GM23338 (cell line): ENCODE data around the gene RHO. TPM values are rescaled to one million over a fixed set of nuclear protein-coding genes. Genes with fewer than 3 reads are reported as not detected.
A peak's percentile ranks its signal among the peaks of the same experiment; 100 is the strongest.

ENCODE experiments used
- ATAC-seq: fragments of 200-7000 bp; cut with Tn5 transposase; 3 replicates; pipeline ENCODE4 v1.9.1; 2020
- DNase-seq: peaks from one replicate; pipeline ENCODE4 v3.0.0-alpha.2; 2015; ENCODE audit warnings: low spot score
- H2AFZ ChIP-seq: fragments of 200-600 bp; sonication (generic); 2 replicates; pipeline ENCODE4 v1.8.0; 2016; ENCODE audit warnings: antibody characterized with exemption, mild to moderate bottlenecking, moderate library complexity
- H3F3A ChIP-seq: fragments of 200-600 bp; sonication (generic); replicated peaks from 2 replicates; pipeline ENCODE4 v1.8.0; 2017; ENCODE audit warnings: antibody characterized with exemption, mixed run types, low read depth
- H3K27ac ChIP-seq: fragments of 200-600 bp; sonication (generic); 2 replicates; pipeline ENCODE4 v1.6.1; 2016; ENCODE audit warnings: low read depth
- H3K27me3 ChIP-seq: fragments of 200-600 bp; sonication (generic); 2 replicates; pipeline ENCODE4 v1.8.0; 2016; ENCODE audit warnings: mild to moderate bottlenecking, mixed run types, moderate library complexity; ENCODE audit not compliant: insufficient read depth
- H3K36me3 ChIP-seq: fragments of 200-600 bp; sonication (generic); 2 replicates; pipeline ENCODE4 v1.8.0; 2016; ENCODE audit warnings: mild to moderate bottlenecking; ENCODE audit not compliant: insufficient read depth
- H3K4me1 ChIP-seq: fragments of 200-600 bp; sonication (generic); 2 replicates; pipeline ENCODE4 v1.8.0; 2016; ENCODE audit warnings: mild to moderate bottlenecking, moderate library complexity; ENCODE audit not compliant: insufficient read depth
- H3K4me2 ChIP-seq: fragments of 200-600 bp; sonication (generic); 2 replicates; pipeline ENCODE4 v1.7.1; 2017; ENCODE audit warnings: mixed run types
- H3K4me3 ChIP-seq: fragments of 200-600 bp; sonication (generic); 2 replicates; pipeline ENCODE4 v1.6.1; 2016; ENCODE audit warnings: mixed run types
- H3K79me2 ChIP-seq: fragments of 200-600 bp; sonication (generic); replicated peaks from 2 replicates; pipeline ENCODE4 v1.8.0; 2017; ENCODE audit warnings: mild to moderate bottlenecking; ENCODE audit not compliant: insufficient read depth
- H3K9me2 ChIP-seq: fragments of 200-600 bp; sonication (generic); 2 replicates; pipeline ENCODE4 v1.8.0; 2017; ENCODE audit not compliant: insufficient read depth
- H4K20me1 ChIP-seq: fragments of 200-600 bp; sonication (generic); replicated peaks from 2 replicates; pipeline ENCODE4 v1.8.0; 2017; ENCODE audit warnings: mild to moderate bottlenecking; ENCODE audit not compliant: insufficient read depth
- H3K27ac Mint-ChIP-seq: 2 replicates; pipeline ENCODE4 v1.8.0; 2020; ENCODE audit warnings: inconsistent platforms, mild to moderate bottlenecking, moderate library complexity, mixed read lengths
- H3K27me3 Mint-ChIP-seq: 3 replicates; pipeline ENCODE4 v1.8.0; 2022; ENCODE audit warnings: low read depth, mild to moderate bottlenecking, moderate library complexity, mixed read lengths, inconsistent platforms; ENCODE audit not compliant: insufficient read depth, poor library complexity
- H3K36me3 Mint-ChIP-seq: 3 replicates; pipeline ENCODE4 v1.8.0; 2021; ENCODE audit warnings: low read depth, mild to moderate bottlenecking, inconsistent platforms, moderate library complexity, mixed read lengths
- H3K4me1 Mint-ChIP-seq: 3 replicates; pipeline ENCODE4 v1.8.0; 2020; ENCODE audit warnings: mild to moderate bottlenecking, inconsistent platforms, mixed read lengths
- H3K4me3 Mint-ChIP-seq: 3 replicates; pipeline ENCODE4 v1.8.0; 2021; ENCODE audit warnings: moderate library complexity, mild to moderate bottlenecking, inconsistent platforms, mixed read lengths
- H3K9me3 Mint-ChIP-seq: 3 replicates; pipeline ENCODE4 v1.8.0; 2020; ENCODE audit warnings: moderate library complexity, mild to moderate bottlenecking, inconsistent platforms, mixed read lengths
- CREB1 ChIP-seq: fragments of 250-450 bp; sonication (Bioruptor Pico); IDR thresholded peaks from 2 replicates; pipeline ENCODE4 v1.5.0; 2020; ENCODE audit warnings: low read depth, mild to moderate bottlenecking, moderate library complexity
- CTCF ChIP-seq, 2 experiments: fragments of 200-600 bp in 1 of 2; sonication (generic) in 1 of 2; conservative IDR thresholded peaks; 2 replicates each; pipeline versions ENCODE4 v1.5.1 to v1.6.1; 2016 to 2017; ENCODE audit warnings: antibody characterized with exemption in 2 of 2, low read depth in 2 of 2, mild to moderate bottlenecking in 2 of 2, moderate library complexity in 1 of 2
- ETS1 ChIP-seq: IDR thresholded peaks from 2 replicates; pipeline ENCODE4 v1.6.1; 2016; ENCODE audit warnings: antibody characterized with exemption
- EZH2 ChIP-seq: fragments of 200-600 bp; sonication (generic); IDR thresholded peaks from one replicate; pipeline ENCODE4 v1.8.0; 2017; ENCODE audit warnings: antibody characterized with exemption, mild to moderate bottlenecking, low read depth; ENCODE audit not compliant: unreplicated experiment
- EZH2phosphoT487 ChIP-seq: fragments of 200-600 bp; sonication (generic); IDR thresholded peaks from one replicate; pipeline ENCODE4 v1.8.1; 2018; ENCODE audit warnings: antibody characterized with exemption; ENCODE audit not compliant: unreplicated experiment
- JUNB ChIP-seq: IDR thresholded peaks from one replicate; pipeline ENCODE4 v1.6.1; 2016; ENCODE audit warnings: antibody characterized with exemption; ENCODE audit not compliant: unreplicated experiment
- NANOG ChIP-seq: IDR thresholded peaks from 2 replicates; pipeline ENCODE4 v1.6.1; 2016; ENCODE audit warnings: antibody characterized with exemption, borderline replicate concordance
- POLR2AphosphoS5 ChIP-seq: IDR thresholded peaks from 2 replicates; pipeline ENCODE4 v1.6.1; 2016; ENCODE audit warnings: antibody characterized with exemption, low read depth
- REST ChIP-seq: IDR thresholded peaks from one replicate; pipeline ENCODE4 v1.6.1; 2018; ENCODE audit warnings: antibody characterized with exemption; ENCODE audit not compliant: unreplicated experiment
- STAT1 ChIP-seq: IDR thresholded peaks from one replicate; pipeline ENCODE4 v1.6.1; 2016; ENCODE audit warnings: antibody characterized with exemption; ENCODE audit not compliant: unreplicated experiment
- ZNF114 ChIP-seq: fragments of 250-450 bp; sonication (Bioruptor Pico); IDR thresholded peaks from 2 replicates; pipeline ENCODE4 v1.5.0; 2020; ENCODE audit warnings: mild to moderate bottlenecking, moderate library complexity
- ZNF331 ChIP-seq: fragments of 250-450 bp; sonication (Bioruptor Pico); IDR thresholded peaks from 2 replicates; pipeline ENCODE4 v1.5.0; 2020; ENCODE audit warnings: low read depth, mild to moderate bottlenecking, moderate library complexity
- ZNF462 ChIP-seq: fragments of 250-450 bp; sonication (Bioruptor Pico); IDR thresholded peaks from 2 replicates; pipeline ENCODE4 v1.5.0; 2020; ENCODE audit warnings: mild to moderate bottlenecking, moderate library complexity
- polyA plus RNA-seq: library from polyadenylated mRNA; unstranded; fragments of >200 nt; fragmentation: Nextera tagmentation; extraction: Ambion mirVana; gene quantifications from 2 replicates; pipeline ENCODE4 v1.2.1, GENCODE V29; 2016
- total RNA-seq: library from RNA; depleted of rRNA; stranded (reverse); fragments of >200 nt; shearing (Covaris generic); gene quantifications from 2 replicates; pipeline ENCODE4 v1.2.3, GENCODE V29; 2014

The RHO gene
- total and polyA plus RNA-seq, 2 experiments from 2014 or later: not detected

- Mint-ChIP-seq H3K27ac (no peak overlapping the region; the same call in 1 of the 2 replicates), H3K9me3 (no peaks in the 10 kb centered on the region; the same call in 2 of the 3 replicates), H3K4me3 (no peak overlapping the region), H3K36me3 (no peaks in the 10 kb centered on the region; the same call in 2 of the 3 replicates), H3K4me1 (peaks cover 14% of the 10 kb centered on the region), H3K27me3 (peaks cover 4% of the 10 kb centered on the region)
- H3K36me3 ChIP-seq: no peaks in the 10 kb centered on the region
- TF ChIP-seq STAT1 (no peak), EZH2phosphoT487 (no peak), CREB1 (CRISPR knock-in tag) (no peak), JUNB (no peak), CTCF (conservative IDR thresholded peaks at IDR 0.05; ENCODE audit: low read depth in 2 of 2) (no peak), ZNF331 (CRISPR knock-in tag) (no peak), POLR2AphosphoS5 (no peak), NANOG (no peak), REST (no peak), ETS1 (no peak), EZH2 (no peak), ZNF114 (no peak), ZNF462 (CRISPR knock-in tag) (no peak)
- no peaks in the 10 kb centered on the region for H3K27me3 ChIP-seq
- DNase-seq (peak; percentile 53), ATAC-seq (peak; percentile 75)
- H3F3A ChIP-seq: no peaks in the 10 kb centered on the region
- H3K4me3 ChIP-seq: no peak overlapping the region
- H3K27ac ChIP-seq: no peak overlapping the region
- no peaks in the 10 kb centered on the region for H3K9me2 ChIP-seq
- H3K79me2 ChIP-seq: no peaks in the 10 kb centered on the region
- no peaks in the 10 kb centered on the region for H4K20me1 ChIP-seq
- no peak overlapping the region for H2AFZ ChIP-seq
- H3K4me2 ChIP-seq: no peak overlapping the region
- no peaks in the 10 kb centered on the region for H3K4me1 ChIP-seq
Measured at GRCh38 chr3:129575997-129576384, 47.6 kb downstream of the RHO start.
